Lung (tissue), 13 donors: ENCODE results near the gene MYL9. TPM values are rescaled to one million over a fixed set of nuclear protein-coding genes. Genes with fewer than 3 reads are reported as not detected.

Experiments
- ATAC-seq: fragments of 200-7000 bp; cut with Tn5 transposase; one replicate; pipeline ENCODE4 v1.9.1; 2020; ENCODE audit warnings: moderate number of reproducible peaks; ENCODE audit not compliant: insufficient read depth, low FRiP score
- DNase-seq, 3 donors: peaks; one replicate each; pipeline ENCODE4 v3.0.0-alpha.2; 2013 to 2017
- H3K27ac ChIP-seq, 2 donors: one replicate each; pipeline ENCODE4 v1.5.1; 2013; ENCODE audit warnings: mild to moderate bottlenecking in 2 of 2, moderate library complexity in 2 of 2, control low read depth in 1 of 2, inconsistent platforms in 1 of 2, low read depth in 1 of 2, low read length in 1 of 2
- H3K27me3 ChIP-seq, 3 donors: one replicate each; pipeline ENCODE4 v1.5.1; 2013; ENCODE audit warnings: low read length in 2 of 3; ENCODE audit not compliant: control insufficient read depth in 3 of 3, insufficient read depth in 3 of 3
- H3K36me3 ChIP-seq, 4 donors: one replicate each; pipeline ENCODE4 v1.5.1; 2013; ENCODE audit warnings: low read length in 4 of 4, mild to moderate bottlenecking in 1 of 4, moderate library complexity in 1 of 4; ENCODE audit not compliant: control insufficient read depth in 4 of 4, insufficient read depth in 4 of 4
- H3K4me1 ChIP-seq, 5 donors: one replicate each; pipeline ENCODE4 v1.5.1; 2013; ENCODE audit warnings: low read length in 5 of 5, mild to moderate bottlenecking in 2 of 5, moderate library complexity in 1 of 5; ENCODE audit not compliant: control insufficient read depth in 5 of 5, insufficient read depth in 5 of 5
- H3K4me3 ChIP-seq: one replicate; pipeline ENCODE4 v1.5.1; 2013; ENCODE audit warnings: mild to moderate bottlenecking, control low read depth, moderate library complexity
- H3K9ac ChIP-seq, 2 donors: one replicate each; pipeline ENCODE4 v1.5.1; 2013; ENCODE audit warnings: low read length in 2 of 2, control low read depth in 1 of 2; ENCODE audit not compliant: insufficient read depth in 1 of 2
- H3K9me3 ChIP-seq, 4 donors: one replicate each; pipeline ENCODE4 v1.5.1; 2013; ENCODE audit warnings: low read length in 3 of 4, mild to moderate bottlenecking in 1 of 4, moderate library complexity in 1 of 4; ENCODE audit not compliant: control insufficient read depth in 4 of 4, insufficient read depth in 3 of 4
- WGBS, 2 donors: extraction: QIAGEN DNeasy Blood & Tissue Kit; methylation state at CpG; one replicate each; pipeline ENCODE4 v1.1.7; 2013; 5-methylcytosine and 5-hydroxymethylcytosine counted together
- polyA plus RNA-seq, 2 donors: library from polyadenylated mRNA; stranded (reverse); fragments of 200-250 nt; gene quantifications; one replicate each; pipeline ENCODE4 v1.2.1, GENCODE V29; 2013
- small RNA-seq: library from RNA; depleted of rRNA; stranded (forward); fragments of <200 nt; gene quantifications from one replicate; pipeline ENCODE3, GENCODE V24; 2014; ENCODE audit warnings: low replicate concordance
- total RNA-seq, 2 donors: library from RNA; depleted of rRNA in 1 of 2; stranded (reverse); fragments of >200 nt in 1 of 2; gene quantifications; one replicate each; pipeline ENCODE4 v1.2.1, GENCODE V29; 2014 to 2021
- TF ChIP-seq, protein P1 (sequence below): IDR thresholded peaks from 2 replicates; pipeline ENCODE4 v1.5.1; 2012; ENCODE audit warnings: mild to moderate bottlenecking; ENCODE audit errors: control extremely low read depth, extremely low read depth
- donor health status: control.
- donor health status: control.
- donor health status: Bipolar disorder and iron deficiency.
- donor health status: healthy.
- donor health status: DM: yes; HTN: yes; CAD: no.

MYL9 gene
- total and polyA plus RNA-seq, 4 donors: 40.8 to 243 (median 154) TPM

DNA sequence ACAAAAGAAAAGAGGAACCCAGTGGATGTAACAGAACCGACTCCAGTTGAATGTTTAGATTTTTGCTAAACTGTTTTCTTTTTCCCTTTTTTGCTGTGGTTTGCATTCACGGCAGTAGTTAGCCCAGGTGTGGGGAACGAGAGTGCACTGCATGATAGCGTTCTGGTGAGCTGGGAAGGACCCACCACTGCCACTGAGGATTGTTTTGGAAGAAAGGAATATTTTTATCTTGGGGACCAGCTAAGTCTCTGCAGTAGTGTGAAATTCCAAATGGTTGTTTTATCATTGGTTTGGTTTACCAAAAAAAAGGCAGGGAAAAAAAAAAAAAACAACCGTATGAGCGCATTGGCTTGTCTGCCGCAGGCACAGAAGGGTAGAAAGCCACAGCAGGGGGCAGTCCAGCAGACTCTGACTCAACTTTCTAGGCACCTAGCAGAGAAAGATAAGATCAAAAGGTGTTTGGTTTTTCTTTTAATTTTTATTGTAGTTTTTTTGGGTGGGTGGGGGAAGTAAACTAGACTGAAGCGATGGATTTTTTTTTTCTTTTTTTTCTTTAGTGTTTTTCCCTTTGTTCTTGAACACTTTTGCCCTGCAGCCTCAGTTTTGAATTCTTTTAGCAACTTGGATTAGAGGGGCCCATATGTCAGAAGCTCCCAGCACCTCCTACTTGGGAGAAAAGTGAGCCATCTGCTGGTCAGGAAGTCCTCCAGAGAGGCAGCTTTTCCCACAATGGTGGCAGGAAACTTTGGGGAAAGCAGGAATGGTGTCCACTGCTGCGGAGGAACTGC is 50.7 kb downstream of the MYL9 start:
- peaks cover 0 to 16% (median 1%) of the 10 kb centered on the region in 5 donors for H3K4me1 ChIP-seq
- H3K9ac ChIP-seq: no peak overlapping the region
- TF ChIP-seq, protein P1, sequence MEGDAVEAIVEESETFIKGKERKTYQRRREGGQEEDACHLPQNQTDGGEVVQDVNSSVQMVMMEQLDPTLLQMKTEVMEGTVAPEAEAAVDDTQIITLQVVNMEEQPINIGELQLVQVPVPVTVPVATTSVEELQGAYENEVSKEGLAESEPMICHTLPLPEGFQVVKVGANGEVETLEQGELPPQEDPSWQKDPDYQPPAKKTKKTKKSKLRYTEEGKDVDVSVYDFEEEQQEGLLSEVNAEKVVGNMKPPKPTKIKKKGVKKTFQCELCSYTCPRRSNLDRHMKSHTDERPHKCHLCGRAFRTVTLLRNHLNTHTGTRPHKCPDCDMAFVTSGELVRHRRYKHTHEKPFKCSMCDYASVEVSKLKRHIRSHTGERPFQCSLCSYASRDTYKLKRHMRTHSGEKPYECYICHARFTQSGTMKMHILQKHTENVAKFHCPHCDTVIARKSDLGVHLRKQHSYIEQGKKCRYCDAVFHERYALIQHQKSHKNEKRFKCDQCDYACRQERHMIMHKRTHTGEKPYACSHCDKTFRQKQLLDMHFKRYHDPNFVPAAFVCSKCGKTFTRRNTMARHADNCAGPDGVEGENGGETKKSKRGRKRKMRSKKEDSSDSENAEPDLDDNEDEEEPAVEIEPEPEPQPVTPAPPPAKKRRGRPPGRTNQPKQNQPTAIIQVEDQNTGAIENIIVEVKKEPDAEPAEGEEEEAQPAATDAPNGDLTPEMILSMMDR: no peak
- H3K27ac ChIP-seq: no peak overlapping the region
- H3K36me3 ChIP-seq: peaks cover 0 to 34% (median 20%) of the 10 kb centered on the region in 4 donors
- WGBS, 2 donors: 77 to 81% methylated on average over 9 of the region's 9 CpGs
- no peak for ATAC-seq
- H3K4me3 ChIP-seq: no peak overlapping the region
- H3K27me3 ChIP-seq: no peaks in the 10 kb centered on the region
- H3K9me3 ChIP-seq: no peaks in the 10 kb centered on the region
- peak; percentile 46 to 75 (median 73) for DNase-seq

DNA sequence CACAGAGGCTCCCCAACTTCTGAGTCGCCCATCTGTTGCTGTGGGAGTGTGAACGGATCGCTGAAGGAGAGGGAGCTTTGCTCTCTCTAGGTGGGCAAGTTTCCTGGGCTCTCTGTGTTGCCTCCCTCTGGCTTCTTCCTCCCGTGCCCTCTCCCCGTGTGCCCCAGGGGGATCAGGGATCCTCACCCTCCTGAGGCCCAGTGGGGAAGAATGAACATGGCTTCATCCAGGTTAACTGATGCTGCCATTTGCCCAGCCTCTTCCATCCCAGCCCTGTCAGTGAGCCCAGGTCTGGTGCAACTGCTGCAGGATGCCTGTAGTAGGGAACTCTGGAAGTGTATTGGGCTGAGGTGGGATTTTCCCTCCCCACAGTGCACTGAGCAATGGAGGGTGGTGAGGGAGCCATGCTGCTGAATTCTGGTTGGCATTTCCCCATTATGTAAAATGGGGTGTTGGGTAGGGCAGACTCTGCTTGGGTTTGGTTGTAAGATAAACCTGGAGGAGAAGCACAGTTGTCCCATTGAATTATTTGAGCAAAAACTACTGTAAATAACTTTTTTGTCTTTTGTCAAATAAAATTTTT is 52.1 kb downstream of the MYL9 start:
- WGBS, 2 donors: 86 to 96% methylated on average over 3 to 5 of the region's 5 CpGs
- no peaks in the 10 kb centered on the region for H3K27me3 ChIP-seq
- no peak overlapping the region for H3K4me3 ChIP-seq
- ATAC-seq: no peak
- TF ChIP-seq, protein P1: no peak
- H3K27ac ChIP-seq: no peak overlapping the region
- peaks cover 0 to 32% (median 18%) of the 10 kb centered on the region in 4 donors for H3K36me3 ChIP-seq
- H3K9ac ChIP-seq: no peak overlapping the region
- H3K9me3 ChIP-seq: no peaks in the 10 kb centered on the region
- H3K4me1 ChIP-seq: peaks cover 0 to 22% (median 1%) of the 10 kb centered on the region in 5 donors
- no peak for DNase-seq

DNA sequence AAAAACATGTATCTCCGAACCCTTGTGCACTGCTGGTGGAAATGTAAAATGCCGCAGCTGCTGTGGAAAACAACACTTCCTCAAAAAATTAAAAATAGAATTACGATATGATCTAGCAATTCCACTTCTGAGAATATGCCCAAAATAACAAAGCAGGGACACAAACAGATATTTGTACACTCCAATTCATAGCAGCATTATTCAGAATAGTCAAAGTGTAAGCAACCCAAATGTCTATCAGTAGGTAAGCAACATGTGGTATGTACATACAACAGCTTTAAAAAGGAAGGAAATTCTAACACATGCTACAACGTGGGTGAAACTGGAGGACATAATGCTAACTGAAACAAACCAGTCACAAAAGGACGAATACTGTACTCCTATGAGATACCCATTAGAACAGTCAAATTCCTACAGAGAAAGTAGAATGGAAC is 58.6 kb downstream of the MYL9 start:
- no peaks in the 10 kb centered on the region for H3K9me3 ChIP-seq
- no peak overlapping the region for H3K4me3 ChIP-seq
- H3K36me3 ChIP-seq: no peaks in the 10 kb centered on the region
- DNase-seq: peak in 1 of 3 donors; percentile 7
- no peak overlapping the region for H3K27ac ChIP-seq
- no peak for ATAC-seq
- TF ChIP-seq, protein P1: no peak
- WGBS, 2 donors: 19 to 31% methylated on average over 5 of the region's 5 CpGs
- no peaks in the 10 kb centered on the region for H3K27me3 ChIP-seq
- peaks cover 0 to 14% (median 8%) of the 10 kb centered on the region in 5 donors for H3K4me1 ChIP-seq
- no peak overlapping the region for H3K9ac ChIP-seq

Small RNA genes within 50 kb of the gene (small RNA-seq; reads per million reads assigned to genes)
- not detected for gene RF00017

Other genes starting within 250 kb of the MYL9 start
- 10 to 100 TPM; 36.5 to 67.6 TPM for gene DLGAP4, start 235.2 kb upstream of the MYL9 start, total RNA-seq
- gene DLGAP4, start 235.2 kb upstream of the MYL9 start, polyA plus RNA-seq: 10 to 100 TPM; 34.6 to 35.1 TPM
- gene TGIF2, start 32.1 kb downstream of the MYL9 start, total RNA-seq: 10 to 100 TPM; 12.0 to 32.8 TPM
- gene TGIF2, start 32.1 kb downstream of the MYL9 start, polyA plus RNA-seq: 10 to 100 TPM in 1 of 2 donors, 1 to 10 TPM in 1; 4.2 to 10.1 TPM
- gene RAB5IF, start 64.3 kb downstream of the MYL9 start, total RNA-seq: 100 to 1,000 TPM in 1 of 2 donors, 10 to 100 TPM in 1; 43.2 to 103 TPM
- gene RAB5IF, start 64.3 kb downstream of the MYL9 start, polyA plus RNA-seq: 100 to 1,000 TPM; 104 to 202 TPM
- 1 to 10 TPM; 1.6 to 1.8 TPM for gene SLA2, start 104.7 kb downstream of the MYL9 start, total RNA-seq
- gene SLA2, start 104.7 kb downstream of the MYL9 start, polyA plus RNA-seq: 1 to 10 TPM in 1 of 2 donors, under 1 TPM in 1; 0.87 to 1.6 TPM
- 10 to 100 TPM; 20.4 to 20.8 TPM for gene NDRG3, start 204.6 kb downstream of the MYL9 start, total RNA-seq
- 10 to 100 TPM; 12.2 to 15.0 TPM for gene NDRG3, start 204.6 kb downstream of the MYL9 start, polyA plus RNA-seq
- 10 to 100 TPM; 10.5 to 11.0 TPM for gene DSN1, start 232.2 kb downstream of the MYL9 start, total RNA-seq
- 1 to 10 TPM; 5.8 to 8.9 TPM for gene DSN1, start 232.2 kb downstream of the MYL9 start, polyA plus RNA-seq